Spleen (tissue), 7 donors: ENCODE data around the gene MATN3.
A peak's percentile ranks its signal among the peaks of the same experiment; 100 is the strongest.

Experiments used
- POLR2A ChIP-seq, 3 donors: fragments of 450-650 bp; IDR thresholded peaks; one replicate each; pipeline ENCODE4 v1.5.1; 2017; ENCODE audit warnings: antibody characterized with exemption in 3 of 3, mild to moderate bottlenecking in 1 of 3
- POLR2AphosphoS5 ChIP-seq, 3 donors: sonication (generic); formaldehyde crosslinking; IDR thresholded peaks; one replicate each; pipeline ENCODE4 v1.5.1; 2017; ENCODE audit warnings: antibody characterized with exemption in 3 of 3
- TF ChIP-seq, protein P1 (sequence below), 11 experiments: fragments of 200-600 bp in 7 of 11; fragments of 450-650 bp in 4 of 11; sonication (generic) in 4 of 11; IDR thresholded peaks in 8 of 11; conservative IDR thresholded peaks in 3 of 11; 1 replicate in 7 of 11; 2 replicates in 4 of 11; pipeline versions ENCODE4 v1.4.0 to v1.8.0; 2016 to 2021; ENCODE audit warnings: antibody characterized with exemption in 11 of 11, inconsistent platforms in 4 of 11, mild to moderate bottlenecking in 1 of 11
- donor health status: DM: no; HTN: no; CAD: no; lungs with moderate emphysema.
- donor health status: DM: no; HTN: no; CAD: no.
- donor health status: DM: no; HTN: no; CAD: no.

GRCh38 chr2:20012282-20013125, at the start of gene MATN3:
- no peak for TF ChIP-seq POLR2A (IDR thresholded peaks at IDR 0.05)
- TF ChIP-seq, protein P1, sequence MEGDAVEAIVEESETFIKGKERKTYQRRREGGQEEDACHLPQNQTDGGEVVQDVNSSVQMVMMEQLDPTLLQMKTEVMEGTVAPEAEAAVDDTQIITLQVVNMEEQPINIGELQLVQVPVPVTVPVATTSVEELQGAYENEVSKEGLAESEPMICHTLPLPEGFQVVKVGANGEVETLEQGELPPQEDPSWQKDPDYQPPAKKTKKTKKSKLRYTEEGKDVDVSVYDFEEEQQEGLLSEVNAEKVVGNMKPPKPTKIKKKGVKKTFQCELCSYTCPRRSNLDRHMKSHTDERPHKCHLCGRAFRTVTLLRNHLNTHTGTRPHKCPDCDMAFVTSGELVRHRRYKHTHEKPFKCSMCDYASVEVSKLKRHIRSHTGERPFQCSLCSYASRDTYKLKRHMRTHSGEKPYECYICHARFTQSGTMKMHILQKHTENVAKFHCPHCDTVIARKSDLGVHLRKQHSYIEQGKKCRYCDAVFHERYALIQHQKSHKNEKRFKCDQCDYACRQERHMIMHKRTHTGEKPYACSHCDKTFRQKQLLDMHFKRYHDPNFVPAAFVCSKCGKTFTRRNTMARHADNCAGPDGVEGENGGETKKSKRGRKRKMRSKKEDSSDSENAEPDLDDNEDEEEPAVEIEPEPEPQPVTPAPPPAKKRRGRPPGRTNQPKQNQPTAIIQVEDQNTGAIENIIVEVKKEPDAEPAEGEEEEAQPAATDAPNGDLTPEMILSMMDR (IDR thresholded peaks at IDR 0.05 in 8 of 11, conservative IDR thresholded peaks at IDR 0.05 in 3 of 11), result no peak
- TF ChIP-seq POLR2AphosphoS5 (IDR thresholded peaks at IDR 0.05), result peak in 2 of 3 donors; percentile 14 to 60
